SK-N-DZ (cell line): ENCODE results near the gene UPK3BL1. TPM values are rescaled to one million over a fixed set of nuclear protein-coding genes. Genes with fewer than 3 reads are reported as not detected.
"Not testable (repeated sequence)": the region's sequence is repeated elsewhere in the genome, so short reads cannot be mapped to it uniquely, and the experiment has no call there.

Experiments used
- DNase-seq: peaks from one replicate; pipeline ENCODE4 v3.0.0-alpha.2; 2015; ENCODE audit warnings: low spot score
- polyA plus RNA-seq, 2 experiments: library from polyadenylated mRNA; depleted of rRNA; stranded (reverse); fragments of >200 nt; gene quantifications; 2 replicates each; pipeline ENCODE4 v1.2.3, GENCODE V29; 2014

Gene UPK3BL1
- 32.5 and 40.3 TPM in 2 replicates for polyA plus RNA-seq (2014; cell fraction: cytosol; rRNA removed)
- polyA plus RNA-seq (2014; cell fraction: nucleus; rRNA removed) = 91.9 and 120 TPM in 2 replicates

GRCh38 chr7:102642691-102643090 lies at the start of gene UPK3BL1:
UPK3BL1 (minus strand) TSS chr7:102642791; CDS start chr7:102642741, 50 bp downstream.
- not testable (repeated sequence) for DNase-seq

- not testable (repeated sequence) for DNase-seq
Observed at GRCh38 chr7:102690602-102691001, 48.0 kb upstream of the UPK3BL1 start.

GRCh38 chr7:102689436-102690282 lies 47.1 kb upstream of the UPK3BL1 start:
- not testable (repeated sequence) for DNase-seq

- DNase-seq = not testable (repeated sequence)
Observed at GRCh38 chr7:102688299-102689036, 45.9 kb upstream of the UPK3BL1 start.

GRCh38 chr7:102682560-102682959 lies 40.0 kb upstream of the UPK3BL1 start:
- not testable (repeated sequence) for DNase-seq

GRCh38 chr7:102680780-102681179 lies 38.2 kb upstream of the UPK3BL1 start:
- DNase-seq = not testable (repeated sequence)

- DNase-seq = not testable (repeated sequence)
Observed at GRCh38 chr7:102675545-102675944, 33.0 kb upstream of the UPK3BL1 start.

GRCh38 chr7:102673447-102674067 lies 31.0 kb upstream of the UPK3BL1 start:
- DNase-seq = not testable (repeated sequence)

- not testable (repeated sequence) for DNase-seq
Observed at GRCh38 chr7:102671956-102672307, 29.3 kb upstream of the UPK3BL1 start.

- peak; percentile 91 for DNase-seq
Observed at GRCh38 chr7:102671166-102671955, 28.8 kb upstream of the UPK3BL1 start, which contains the start of gene POLR2J2. POLR2J2 (minus strand) TSS chr7:102671663; CDS start chr7:102671601, 62 bp downstream.

GRCh38 chr7:102667523-102667922 lies 24.9 kb upstream of the UPK3BL1 start:
- not testable (repeated sequence) for DNase-seq

GRCh38 chr7:102666850-102667249 lies 24.3 kb upstream of the UPK3BL1 start:
- not testable (repeated sequence) for DNase-seq

GRCh38 chr7:102664765-102665164 lies 22.2 kb upstream of the UPK3BL1 start:
- DNase-seq = not testable (repeated sequence)

- DNase-seq = not testable (repeated sequence)
Observed at GRCh38 chr7:102649924-102650323, 7.3 kb upstream of the UPK3BL1 start, which contains the start of gene SPDYE2B. SPDYE2B (plus strand) TSS chr7:102650319; CDS start chr7:102652349, 2,030 bp downstream.

GRCh38 chr7:102647813-102648212 lies 5.2 kb upstream of the UPK3BL1 start:
- not testable (repeated sequence) for DNase-seq

- not testable (repeated sequence) for DNase-seq
Observed at GRCh38 chr7:102643404-102643803, 813 bp upstream of the UPK3BL1 start.

GRCh38 chr7:102638848-102639247 lies 3.7 kb downstream of the UPK3BL1 start:
- peak; percentile 0 for DNase-seq

- DNase-seq = not testable (repeated sequence)
Observed at GRCh38 chr7:102636956-102637355, 5.6 kb downstream of the UPK3BL1 start.

- not testable (repeated sequence) for DNase-seq
Observed at GRCh38 chr7:102635354-102635753, 7.2 kb downstream of the UPK3BL1 start.

GRCh38 chr7:102634299-102634698 lies 8.3 kb downstream of the UPK3BL1 start:
- not testable (repeated sequence) for DNase-seq

- DNase-seq = not testable (repeated sequence)
Observed at GRCh38 chr7:102630622-102631021, 12.0 kb downstream of the UPK3BL1 start.
